Spleen (tissue), 11 donors: ENCODE measurements around the gene CNTF. TPM values are rescaled to one million over a fixed set of nuclear protein-coding genes. Genes with fewer than 3 reads are reported as not detected.

Experiments
- DNase-seq: peaks from one replicate; pipeline ENCODE4 v3.0.0-alpha.2; 2020
- H3K27ac ChIP-seq, 8 donors: fragments of 200-600 bp; sonication (generic) in 7 of 8; 1 replicate in 4 of 8; 2 replicates in 4 of 8; pipeline versions ENCODE4 v1.5.0 to v1.8.0; 2016 to 2021; ENCODE audit warnings: inconsistent platforms in 4 of 8, mild to moderate bottlenecking in 4 of 8, moderate library complexity in 1 of 8
- H3K27me3 ChIP-seq, 7 donors: fragments of 200-600 bp; sonication (generic) in 6 of 7; replicated peaks in 1 of 7; 1 replicate in 4 of 7; 2 replicates in 3 of 7; pipeline versions ENCODE4 v1.5.0 to v1.8.0; 2016 to 2021; ENCODE audit warnings: inconsistent platforms in 3 of 7, mild to moderate bottlenecking in 1 of 7
- H3K36me3 ChIP-seq, 6 donors: fragments of 200-600 bp; sonication (generic) in 5 of 6; 1 replicate in 4 of 6; 2 replicates in 2 of 6; pipeline versions ENCODE4 v1.5.0 to v1.8.0; 2016 to 2021; ENCODE audit warnings: inconsistent platforms in 2 of 6
- H3K4me1 ChIP-seq, 6 donors: fragments of 200-600 bp; sonication (generic) in 5 of 6; 1 replicate in 3 of 6; 2 replicates in 3 of 6; pipeline versions ENCODE4 v1.5.0 to v1.8.0; 2016 to 2021; ENCODE audit warnings: inconsistent platforms in 3 of 6
- H3K4me3 ChIP-seq, 8 donors: fragments of 200-600 bp; sonication (generic) in 7 of 8; 1 replicate in 4 of 8; 2 replicates in 4 of 8; pipeline versions ENCODE4 v1.5.0 to v1.8.0; 2016 to 2021; ENCODE audit warnings: inconsistent platforms in 4 of 8, mild to moderate bottlenecking in 4 of 8, moderate library complexity in 2 of 8
- H3K9me3 ChIP-seq, 8 donors: fragments of 200-600 bp; sonication (generic) in 7 of 8; 1 replicate in 4 of 8; 2 replicates in 4 of 8; pipeline versions ENCODE4 v1.5.0 to v1.8.0; 2016 to 2021; ENCODE audit warnings: inconsistent platforms in 4 of 8
- POLR2A ChIP-seq, 3 donors: fragments of 450-650 bp; IDR thresholded peaks; one replicate each; pipeline ENCODE4 v1.5.1; 2017; ENCODE audit warnings: antibody characterized with exemption in 3 of 3, mild to moderate bottlenecking in 1 of 3
- POLR2AphosphoS5 ChIP-seq, 3 donors: sonication (generic); formaldehyde crosslinking; IDR thresholded peaks; one replicate each; pipeline ENCODE4 v1.5.1; 2017; ENCODE audit warnings: antibody characterized with exemption in 3 of 3
- WGBS, 5 donors: extraction: QIAGEN DNeasy Blood & Tissue Kit in 3 of 5; methylation state at CpG; one replicate each; pipeline versions ENCODE4 v1.1.5 to v1.1.7; 2013 to 2018; 5-methylcytosine and 5-hydroxymethylcytosine counted together
- intact Hi-C: fragments of 100-400 bp; cut with DNase I; formaldehyde crosslinking; loops from one replicate; pipeline ENCODE4 v1.15.0; 2023; ENCODE audit warnings: low total_unique reads
- polyA plus RNA-seq, 3 donors: library from polyadenylated mRNA; stranded (reverse); fragments of 200-250 nt; gene quantifications; one replicate each; pipeline ENCODE4 v1.2.1, GENCODE V29; 2013
- total RNA-seq, 7 donors: library from RNA; depleted of rRNA in 3 of 7; stranded (reverse); fragments of >200 nt in 3 of 7; fragmentation: NEBNext Ultra II Directional in 4 of 7; extraction: Animal tissue kit (Norgen Biotek cat#: 25700) in 4 of 7; gene quantifications; one replicate each; pipeline versions ENCODE4 v1.1.0 to v1.2.1, GENCODE V29; 2016 to 2021
- TF ChIP-seq, protein P1 (sequence below), 11 experiments: fragments of 200-600 bp in 7 of 11; fragments of 450-650 bp in 4 of 11; sonication (generic) in 4 of 11; IDR thresholded peaks in 8 of 11; conservative IDR thresholded peaks in 3 of 11; 1 replicate in 7 of 11; 2 replicates in 4 of 11; pipeline versions ENCODE4 v1.4.0 to v1.8.0; 2016 to 2021; ENCODE audit warnings: antibody characterized with exemption in 11 of 11, inconsistent platforms in 4 of 11, mild to moderate bottlenecking in 1 of 11
- donor health status: healthy with polysubstance abuse.
- donor health status: DM: no; HTN: no; CAD: no; lungs with moderate emphysema.
- donor health status: DM: no; HTN: no; CAD: no.
- donor health status: Bipolar disorder and iron deficiency.
- donor health status: healthy.
- donor health status: DM: no; HTN: no; CAD: no.
- donor health status: DM: yes; HTN: yes; CAD: no.

The CNTF gene
- total and polyA plus RNA-seq, 10 donors = 0.09 to 3.7 (median 1.4) TPM

DNA sequence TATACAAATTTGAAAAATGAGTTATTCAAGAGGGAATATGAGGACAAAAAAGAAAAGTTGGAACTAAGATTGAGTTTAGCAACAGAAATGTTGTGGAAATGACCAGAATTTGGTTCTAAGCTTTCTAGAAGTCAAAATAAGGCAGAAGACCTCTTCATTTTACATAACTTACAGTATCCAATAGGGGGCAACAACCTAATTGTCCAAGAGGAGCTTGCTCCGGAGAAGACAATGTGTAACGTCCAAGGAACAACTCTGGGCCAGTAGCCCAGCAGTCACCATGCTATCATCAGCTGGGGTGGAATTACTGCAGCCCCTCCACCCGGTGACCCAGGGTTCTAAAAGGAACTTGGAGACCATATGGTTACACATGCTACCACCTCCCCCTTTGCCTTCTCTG lies 14.1 kb downstream of the CNTF start:
- Histone ChIP-seq H3K4me1 (peaks cover 14 to 23% (median 18%) of the 10 kb centered on the region in 6 donors), H3K27me3 (no peaks in the 10 kb centered on the region), H3K36me3 (no peaks in the 10 kb centered on the region), H3K27ac (no peak overlapping the region), H3K9me3 (no peaks in the 10 kb centered on the region), H3K4me3 (no peak overlapping the region)
- DNase-seq = no peak
- intact Hi-C loops = no loop called here
- TF ChIP-seq POLR2AphosphoS5 (IDR thresholded peaks at IDR 0.05) = no peak
- TF ChIP-seq, protein P1, sequence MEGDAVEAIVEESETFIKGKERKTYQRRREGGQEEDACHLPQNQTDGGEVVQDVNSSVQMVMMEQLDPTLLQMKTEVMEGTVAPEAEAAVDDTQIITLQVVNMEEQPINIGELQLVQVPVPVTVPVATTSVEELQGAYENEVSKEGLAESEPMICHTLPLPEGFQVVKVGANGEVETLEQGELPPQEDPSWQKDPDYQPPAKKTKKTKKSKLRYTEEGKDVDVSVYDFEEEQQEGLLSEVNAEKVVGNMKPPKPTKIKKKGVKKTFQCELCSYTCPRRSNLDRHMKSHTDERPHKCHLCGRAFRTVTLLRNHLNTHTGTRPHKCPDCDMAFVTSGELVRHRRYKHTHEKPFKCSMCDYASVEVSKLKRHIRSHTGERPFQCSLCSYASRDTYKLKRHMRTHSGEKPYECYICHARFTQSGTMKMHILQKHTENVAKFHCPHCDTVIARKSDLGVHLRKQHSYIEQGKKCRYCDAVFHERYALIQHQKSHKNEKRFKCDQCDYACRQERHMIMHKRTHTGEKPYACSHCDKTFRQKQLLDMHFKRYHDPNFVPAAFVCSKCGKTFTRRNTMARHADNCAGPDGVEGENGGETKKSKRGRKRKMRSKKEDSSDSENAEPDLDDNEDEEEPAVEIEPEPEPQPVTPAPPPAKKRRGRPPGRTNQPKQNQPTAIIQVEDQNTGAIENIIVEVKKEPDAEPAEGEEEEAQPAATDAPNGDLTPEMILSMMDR (IDR thresholded peaks at IDR 0.05 in 8 of 11, conservative IDR thresholded peaks at IDR 0.05 in 3 of 11) = no peak
- WGBS, 5 donors = 71 to 89% (median 83%) methylated on average over 3 of the region's 3 CpGs

DNA sequence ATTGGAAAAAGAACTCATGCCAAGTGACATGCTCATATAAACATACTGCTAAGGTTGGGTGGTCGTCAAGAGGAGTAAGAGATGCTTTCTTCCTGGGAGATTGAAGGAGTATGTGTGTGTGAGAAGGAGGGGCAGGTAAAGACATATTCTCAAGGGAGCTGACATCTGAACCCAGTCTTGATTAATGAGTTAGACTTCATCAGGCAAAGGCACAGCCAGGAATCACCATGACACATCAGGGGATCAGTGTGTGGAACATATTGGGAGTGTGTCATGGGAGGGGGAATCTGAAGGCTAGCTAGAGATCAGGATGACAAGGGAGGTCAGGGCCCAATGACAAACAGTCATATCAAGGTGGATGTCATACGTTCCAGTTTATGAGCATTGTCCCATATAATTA lies 14.9 kb downstream of the CNTF start:
- peaks cover 14 to 23% (median 18%) of the 10 kb centered on the region in 6 donors for H3K4me1 ChIP-seq
- 71 to 87% (median 74%) methylated on average over 2 of the region's 2 CpGs for WGBS, 5 donors
- no peaks in the 10 kb centered on the region for H3K9me3 ChIP-seq
- no peaks in the 10 kb centered on the region for H3K36me3 ChIP-seq
- no peak overlapping the region for H3K4me3 ChIP-seq
- H3K27ac ChIP-seq = no peak overlapping the region
- intact Hi-C loops = no loop called here
- H3K27me3 ChIP-seq = no peaks in the 10 kb centered on the region
- DNase-seq = no peak
- TF ChIP-seq, protein P1 (IDR thresholded peaks at IDR 0.05 in 8 of 11, conservative IDR thresholded peaks at IDR 0.05 in 3 of 11) = no peak
- no peak for TF ChIP-seq POLR2A (IDR thresholded peaks at IDR 0.05)
- TF ChIP-seq POLR2AphosphoS5 (IDR thresholded peaks at IDR 0.05) = no peak

DNA sequence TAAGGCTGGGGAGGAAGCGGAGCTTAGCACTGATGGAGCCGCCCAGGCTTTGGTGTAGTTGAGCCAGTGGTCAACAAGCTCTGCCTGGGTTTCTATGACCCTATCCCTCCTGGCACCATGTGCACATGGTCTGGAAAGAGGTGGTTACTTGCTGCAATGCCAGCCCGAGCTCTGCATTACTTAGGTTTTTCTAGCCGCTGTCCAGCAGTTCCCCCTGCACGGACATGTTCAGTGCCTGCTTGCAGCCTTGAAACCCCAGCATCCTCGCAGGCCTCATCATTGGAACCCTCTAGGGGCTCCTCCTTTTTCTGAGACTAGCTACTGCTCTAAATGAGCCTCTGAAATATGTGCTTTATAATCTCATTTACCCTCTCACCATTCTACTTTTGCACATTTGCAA lies 16.6 kb downstream of the CNTF start:
- H3K36me3 ChIP-seq = no peaks in the 10 kb centered on the region
- H3K4me1 ChIP-seq = peaks cover 14 to 23% (median 18%) of the 10 kb centered on the region in 6 donors
- TF ChIP-seq POLR2A (IDR thresholded peaks at IDR 0.05) = no peak
- TF ChIP-seq, protein P1 (IDR thresholded peaks at IDR 0.05 in 8 of 11, conservative IDR thresholded peaks at IDR 0.05 in 3 of 11) = no peak
- TF ChIP-seq POLR2AphosphoS5 (IDR thresholded peaks at IDR 0.05) = no peak
- intact Hi-C loops = no loop called here
- WGBS, 5 donors = 86 to 95% (median 93%) methylated on average over 6 of the region's 6 CpGs
- no peaks in the 10 kb centered on the region for H3K27me3 ChIP-seq
- H3K27ac ChIP-seq = no peak overlapping the region
- DNase-seq = no peak
- H3K4me3 ChIP-seq = no peak overlapping the region
- H3K9me3 ChIP-seq = no peaks in the 10 kb centered on the region

DNA sequence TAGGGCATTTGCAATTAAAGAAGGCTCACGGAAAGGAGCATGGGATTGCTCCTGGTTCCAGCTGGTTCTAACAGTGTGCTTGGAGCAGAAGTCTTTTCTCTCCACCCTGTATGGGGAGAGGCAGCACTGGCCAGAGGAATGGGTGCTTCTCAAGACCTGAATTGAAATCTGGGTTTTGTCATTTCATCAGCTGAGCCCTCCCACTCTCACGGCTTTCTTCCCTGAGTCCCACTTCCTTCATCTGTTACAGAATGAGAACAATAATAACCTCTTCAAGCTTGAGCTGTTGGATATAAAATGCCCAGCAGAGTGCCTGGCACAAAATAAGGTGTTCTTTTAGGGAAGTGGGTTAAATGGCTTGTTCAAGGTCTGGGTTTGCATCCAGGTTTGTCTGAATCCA lies 17.2 kb downstream of the CNTF start:
- Histone ChIP-seq H3K4me1 (peaks cover 14 to 23% (median 18%) of the 10 kb centered on the region in 6 donors), H3K36me3 (no peaks in the 10 kb centered on the region), H3K27ac (peak overlapping the region in 4 of 8 donors; percentile 9 to 63 (median 38)), H3K9me3 (no peaks in the 10 kb centered on the region), H3K4me3 (no peak overlapping the region), H3K27me3 (no peaks in the 10 kb centered on the region)
- intact Hi-C loops = no loop called here
- 54 to 69% (median 67%) methylated on average over 2 of the region's 2 CpGs for WGBS, 5 donors
- no peak for DNase-seq
- no peak for TF ChIP-seq POLR2A (IDR thresholded peaks at IDR 0.05)
- TF ChIP-seq, protein P1 (IDR thresholded peaks at IDR 0.05 in 8 of 11, conservative IDR thresholded peaks at IDR 0.05 in 3 of 11) = no peak
